Activated CD4-positive, alpha-beta T cell treated with anti-CD3 and anti-CD28 coated beads for 36 hours (primary cell): Measurements from ENCODE around the gene WDR31. TPM values are rescaled to one million over a fixed set of nuclear protein-coding genes. Genes with fewer than 3 reads are reported as not detected.

Experiments used
- ATAC-seq: fragments of 200-7000 bp; cut with Tn5 transposase; one replicate; pipeline ENCODE4 v1.10.0; 2021; ENCODE audit warnings: mild to moderate bottlenecking, moderate library complexity
- CTCF ChIA-PET: fragments of 350-600 bp; sonication (Branson Sonifier 250); formaldehyde crosslinking; loops from one replicate; lab custom pipeline; 2021; ENCODE audit warnings: antibody characterized with exemption; lab: Charles Lee
- POLR2A ChIA-PET: fragments of 350-600 bp; sonication (Branson Sonifier 250); formaldehyde crosslinking; loops from one replicate; lab custom pipeline; 2021; ENCODE audit warnings: antibody characterized with exemption, inconsistent platforms; lab: Charles Lee
- DNase-seq: peaks from one replicate; pipeline ENCODE4 v3.0.0-alpha.2; 2020
- H3K27ac Mint-ChIP-seq: one replicate; pipeline ENCODE4 v1.8.0; 2021; ENCODE audit warnings: mixed read lengths
- H3K27me3 Mint-ChIP-seq: one replicate; pipeline ENCODE4 v1.8.0; 2021; ENCODE audit warnings: mixed read lengths
- H3K36me3 Mint-ChIP-seq: one replicate; pipeline ENCODE4 v1.8.0; 2021; ENCODE audit warnings: low read depth, mixed read lengths
- H3K4me1 Mint-ChIP-seq: one replicate; pipeline ENCODE4 v1.8.0; 2021; ENCODE audit warnings: mixed read lengths
- H3K4me3 Mint-ChIP-seq: one replicate; pipeline ENCODE4 v1.8.0; 2021; ENCODE audit warnings: mild to moderate bottlenecking, moderate library complexity, mixed read lengths
- H3K9me3 Mint-ChIP-seq: one replicate; pipeline ENCODE4 v1.8.0; 2021; ENCODE audit warnings: low read depth, mixed read lengths
- intact Hi-C, 2 experiments: fragments of 100-400 bp; cut with DNase I in 1 of 2; cut with micrococcal nuclease in 1 of 2; formaldehyde crosslinking; loops; one replicate each; pipeline versions ENCODE4 v1.14.2 to v1.15.1; 2022 to 2024; cut with DNase I, micrococcal nuclease
- total RNA-seq, 2 experiments: library from RNA; stranded (reverse); gene quantifications; one replicate each; pipeline ENCODE4 v1.2.3, GENCODE V29; 2021

The WDR31 gene
- total RNA-seq, 2 experiments from 2014 or later: 1.7 to 2.1 TPM

DNA sequence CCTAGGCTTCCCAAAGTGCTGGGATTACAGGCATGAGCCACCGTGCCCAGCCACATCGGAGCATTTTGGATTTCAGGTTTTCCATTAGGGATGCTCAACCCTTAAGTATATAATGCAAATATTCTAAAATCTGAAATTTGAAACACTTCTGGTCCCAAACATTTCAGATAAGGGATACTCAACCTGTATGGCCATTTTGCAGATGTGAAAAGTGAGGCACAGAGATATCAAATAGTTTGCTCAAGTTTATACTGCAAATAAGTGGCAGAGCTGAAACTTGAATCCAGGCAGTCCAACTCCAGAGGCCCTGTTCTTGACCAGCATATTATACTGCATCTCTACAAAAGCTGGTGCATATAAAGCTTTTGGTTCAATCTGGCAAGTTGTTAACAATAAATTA lies 2.4 kb downstream of the WDR31 start:
- ChIA-PET POLR2A (no interaction called here), CTCF (interaction anchor here (1.6 kb wide), 1 partner anchor 63 kb away, joined by 5 read pairs; no protein-coding TSS in a partner anchor)
- no peak for ATAC-seq
- DNase-seq: no peak
- Mint-ChIP-seq H3K36me3 (no peaks in the 10 kb centered on the region), H3K4me3 (no peak overlapping the region), H3K27ac (no peak overlapping the region), H3K9me3 (no peaks in the 10 kb centered on the region), H3K27me3 (no peaks in the 10 kb centered on the region), H3K4me1 (peaks cover 23% of the 10 kb centered on the region)
- intact Hi-C loops: no loop called here

DNA sequence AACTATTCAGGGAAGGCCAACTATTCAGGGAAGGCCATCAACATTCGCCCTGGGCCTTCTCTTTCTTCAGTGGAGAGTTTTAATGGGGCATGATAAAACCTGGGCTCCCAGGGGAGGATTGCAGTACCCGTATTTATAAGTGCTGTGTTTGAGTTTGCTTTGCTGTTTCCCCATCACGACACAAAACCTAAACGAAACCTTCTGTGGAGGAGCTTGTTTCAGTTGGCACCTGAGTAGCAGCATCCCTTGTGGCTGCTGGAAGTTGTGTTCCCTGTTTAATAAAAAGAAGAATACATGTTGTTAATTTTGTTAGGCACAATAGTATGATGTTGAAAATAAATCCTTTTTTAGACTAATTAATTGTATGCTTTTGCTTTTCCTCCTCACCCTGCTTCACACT lies 8.3 kb downstream of the WDR31 start:
- POLR2A ChIA-PET: no interaction called here
- intact Hi-C loops: no loop called here
- ATAC-seq: no peak
- CTCF ChIA-PET: no interaction called here
- DNase-seq: no peak
- Mint-ChIP-seq H3K27me3 (no peaks in the 10 kb centered on the region), H3K9me3 (no peaks in the 10 kb centered on the region), H3K4me3 (no peak overlapping the region), H3K4me1 (no peaks in the 10 kb centered on the region), H3K27ac (no peak overlapping the region), H3K36me3 (no peaks in the 10 kb centered on the region)

DNA sequence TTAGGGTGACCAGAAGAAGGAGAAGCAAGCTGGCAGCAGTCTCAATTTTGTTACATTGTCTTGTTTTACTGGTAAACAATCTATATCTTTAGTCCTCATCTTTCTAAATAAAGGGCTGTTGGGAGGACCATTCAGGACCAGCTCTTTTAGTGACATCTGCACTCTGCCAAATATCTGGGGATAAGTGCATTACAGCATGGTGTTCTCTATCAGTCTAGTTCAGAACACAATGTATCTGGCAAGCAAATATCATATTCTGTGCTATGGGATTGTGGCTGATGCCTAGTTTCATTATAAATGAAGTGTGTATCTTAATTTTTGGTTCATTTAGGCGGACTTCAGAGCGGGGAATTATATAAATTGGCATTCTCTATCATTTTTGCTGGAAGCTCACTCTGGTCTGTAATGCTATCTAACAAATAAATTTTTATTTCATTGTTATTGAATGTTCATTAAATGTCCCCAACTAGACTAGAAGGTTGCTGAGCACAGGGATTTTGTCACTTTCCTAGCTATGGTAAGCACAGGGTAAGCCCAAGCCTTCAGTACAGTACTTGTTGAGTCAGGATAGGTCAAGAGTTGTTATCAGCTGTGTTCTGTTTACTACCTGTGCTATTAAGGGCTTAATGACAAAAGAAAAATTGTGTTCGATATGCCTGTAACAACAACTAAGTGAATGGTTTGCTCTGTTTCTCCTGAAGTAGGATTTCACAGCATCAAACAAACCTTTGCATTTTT lies 11.9 kb downstream of the WDR31 start:
- no peak overlapping the region for H3K4me3 Mint-ChIP-seq
- ChIA-PET CTCF (interaction anchor here (0.5 to 1.9 kb wide), 3 partner anchors 8 to 44 kb away, joined by 3 to 5 read pairs (median 3); partner anchors contain the start of gene WDR31), POLR2A (no interaction called here)
- H3K27ac Mint-ChIP-seq: no peak overlapping the region
- no peak for ATAC-seq
- intact Hi-C loops: no loop called here
- no peaks in the 10 kb centered on the region for H3K4me1 Mint-ChIP-seq
- H3K9me3 Mint-ChIP-seq: no peaks in the 10 kb centered on the region
- DNase-seq: no peak
- H3K27me3 Mint-ChIP-seq: no peaks in the 10 kb centered on the region
- H3K36me3 Mint-ChIP-seq: no peaks in the 10 kb centered on the region

DNA sequence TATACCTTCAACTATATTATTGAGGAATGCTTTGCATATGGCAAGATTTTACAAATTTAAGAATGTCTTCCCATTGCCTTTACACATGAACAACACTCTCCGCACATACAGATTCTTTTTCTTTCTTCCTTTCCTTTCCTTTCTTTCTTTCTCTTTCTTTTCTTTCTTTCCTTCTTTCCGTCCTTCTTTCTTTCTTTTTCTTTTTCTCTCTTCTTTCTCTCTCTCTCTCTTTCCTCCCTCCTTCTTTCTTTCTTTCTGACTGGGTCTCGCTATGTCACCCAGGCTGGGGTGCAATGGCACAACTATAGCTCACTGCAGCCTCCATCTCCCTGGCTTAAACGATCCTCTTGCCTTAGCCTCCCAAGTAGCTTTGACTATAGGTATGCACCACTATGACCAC lies 13.8 kb downstream of the WDR31 start:
- no peak for ATAC-seq

DNA sequence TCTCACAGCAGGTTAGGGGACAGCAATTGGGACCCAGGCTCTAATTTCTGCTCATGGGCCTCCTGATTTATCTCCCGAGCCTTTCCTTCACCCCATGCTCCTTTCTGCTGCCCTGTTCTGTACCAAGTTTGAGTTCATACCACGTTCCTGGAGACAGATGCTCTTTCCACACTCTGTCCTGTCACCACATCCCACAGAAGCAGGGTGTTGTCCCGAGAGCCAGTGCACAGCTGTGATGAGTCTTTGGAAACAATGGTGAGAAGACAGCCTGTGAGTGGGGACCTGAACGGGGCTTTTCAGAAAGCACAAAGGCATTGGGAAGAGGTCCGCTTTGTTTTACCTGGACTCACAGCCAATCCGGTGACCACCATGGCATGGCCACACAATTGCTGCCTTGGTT lies 17.4 kb downstream of the WDR31 start:
- POLR2A ChIA-PET: no interaction called here
- CTCF ChIA-PET: interaction anchor here (1.3 kb wide), 1 partner anchor 37 kb away, joined by 3 read pairs; no protein-coding TSS in a partner anchor
- Mint-ChIP-seq H3K9me3 (no peaks in the 10 kb centered on the region), H3K4me3 (no peak overlapping the region), H3K27ac (no peak overlapping the region), H3K36me3 (no peaks in the 10 kb centered on the region), H3K4me1 (no peaks in the 10 kb centered on the region), H3K27me3 (no peaks in the 10 kb centered on the region)
- no peak for ATAC-seq
- no peak for DNase-seq
- intact Hi-C loops: no loop called here

More for the DNA sequence above, 13.8 kb downstream of the WDR31 start:
- ChIA-PET POLR2A (no interaction called here), CTCF (interaction anchor here (0.7 to 1.1 kb wide), 4 partner anchors 13 to 168 kb away, joined by 3 to 4 read pairs (median 3); no protein-coding TSS in a partner anchor)
- Mint-ChIP-seq H3K27ac (no peak overlapping the region), H3K36me3 (no peaks in the 10 kb centered on the region), H3K27me3 (no peaks in the 10 kb centered on the region), H3K4me3 (no peak overlapping the region), H3K9me3 (no peaks in the 10 kb centered on the region), H3K4me1 (no peaks in the 10 kb centered on the region)
- no peak for DNase-seq
- intact Hi-C loops: no loop called here

DNA sequence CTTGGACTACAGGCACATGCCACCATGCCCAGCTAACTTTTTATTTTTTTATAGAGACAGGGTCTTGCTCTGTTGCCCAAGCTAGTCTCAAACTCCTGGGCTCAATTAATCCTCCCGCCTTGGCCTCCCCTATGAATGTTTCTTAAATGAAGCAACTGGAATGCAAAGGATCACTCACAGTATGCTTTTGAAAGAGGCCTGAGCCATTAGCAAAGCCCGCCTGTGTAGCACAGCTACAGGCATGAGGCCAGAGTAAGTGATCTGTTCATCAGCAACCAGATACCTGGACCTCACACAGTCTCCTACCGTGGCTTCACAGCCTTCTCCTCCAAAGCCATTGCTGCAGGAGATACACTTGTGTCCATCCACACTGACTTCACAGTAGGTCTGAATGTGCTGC lies 20.0 kb downstream of the WDR31 start:
- Mint-ChIP-seq H3K4me3 (no peak overlapping the region), H3K27ac (no peak overlapping the region), H3K4me1 (no peaks in the 10 kb centered on the region), H3K27me3 (no peaks in the 10 kb centered on the region), H3K9me3 (no peaks in the 10 kb centered on the region), H3K36me3 (no peaks in the 10 kb centered on the region)
- POLR2A ChIA-PET: no interaction called here
- DNase-seq (no peak), ATAC-seq (no peak)
- intact Hi-C loops: no loop called here
- CTCF ChIA-PET: interaction anchor here (0.5 to 1.7 kb wide), 4 partner anchors 8 to 338 kb away, joined by 3 to 6 read pairs (median 4); no protein-coding TSS in a partner anchor

DNA sequence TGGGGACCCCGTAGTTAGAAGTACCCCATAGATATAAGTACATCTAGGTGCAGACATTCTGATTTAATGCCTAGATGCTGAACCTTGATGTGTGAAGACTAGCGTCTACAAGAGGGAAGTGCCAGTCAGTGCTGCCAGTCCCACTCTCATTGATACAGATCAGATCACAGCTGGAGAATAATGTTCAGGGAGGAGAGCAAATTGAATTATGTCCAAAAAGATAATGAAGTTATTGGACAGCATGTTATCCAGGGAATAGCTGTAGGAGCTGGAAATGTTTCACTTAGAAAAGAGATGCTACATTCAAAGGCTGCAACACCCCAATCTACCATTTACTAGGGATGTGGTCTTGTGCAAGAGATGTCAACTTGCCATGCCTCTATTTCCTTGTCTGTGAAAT lies 21.0 kb downstream of the WDR31 start:
- ChIA-PET POLR2A (no interaction called here), CTCF (interaction anchor here (0.6 to 1.7 kb wide), 5 partner anchors 9 to 339 kb away, joined by 3 to 6 read pairs (median 5); partner anchors contain the start of gene WDR31)
- Mint-ChIP-seq H3K36me3 (no peaks in the 10 kb centered on the region), H3K9me3 (no peaks in the 10 kb centered on the region), H3K27me3 (no peaks in the 10 kb centered on the region), H3K4me1 (no peaks in the 10 kb centered on the region), H3K27ac (no peak overlapping the region), H3K4me3 (no peak overlapping the region)
- no peak for ATAC-seq
- DNase-seq: no peak
- intact Hi-C loops: no loop called here

DNA sequence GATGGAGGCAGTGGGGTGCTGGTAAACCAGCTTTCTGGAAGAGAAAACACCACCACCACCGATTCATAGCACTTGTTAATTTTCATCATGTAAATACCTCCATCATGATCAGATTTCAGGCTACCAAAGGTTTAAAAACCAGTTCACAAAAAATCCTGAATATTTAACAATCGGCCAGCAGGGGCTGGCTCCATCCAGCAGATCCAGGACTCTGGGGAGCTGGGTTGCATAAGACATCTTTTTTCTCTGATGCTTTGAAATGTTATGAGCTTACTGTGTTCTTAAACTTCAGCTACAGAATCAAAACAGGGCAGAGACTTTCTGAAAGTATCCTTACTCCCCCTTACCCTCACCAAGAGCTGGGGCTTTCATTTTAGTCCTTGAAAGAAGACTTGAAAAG lies 22.3 kb downstream of the WDR31 start:
- H3K4me3 Mint-ChIP-seq: no peak overlapping the region
- no peak overlapping the region for H3K27ac Mint-ChIP-seq
- CTCF ChIA-PET: interaction anchor here (1.0 to 1.7 kb wide), 3 partner anchors 9 to 26 kb away, joined by 3 to 5 read pairs (median 3); partner anchors contain the start of gene WDR31
- POLR2A ChIA-PET: interaction anchor here (0.5 kb wide), 1 partner anchor 44 kb away, joined by 3 read pairs; no protein-coding TSS in a partner anchor
- DNase-seq (no peak), ATAC-seq (no peak)
- intact Hi-C loops: no loop called here
- no peaks in the 10 kb centered on the region for H3K36me3 Mint-ChIP-seq
- no peaks in the 10 kb centered on the region for H3K27me3 Mint-ChIP-seq
- H3K9me3 Mint-ChIP-seq: no peaks in the 10 kb centered on the region
- no peaks in the 10 kb centered on the region for H3K4me1 Mint-ChIP-seq

DNA sequence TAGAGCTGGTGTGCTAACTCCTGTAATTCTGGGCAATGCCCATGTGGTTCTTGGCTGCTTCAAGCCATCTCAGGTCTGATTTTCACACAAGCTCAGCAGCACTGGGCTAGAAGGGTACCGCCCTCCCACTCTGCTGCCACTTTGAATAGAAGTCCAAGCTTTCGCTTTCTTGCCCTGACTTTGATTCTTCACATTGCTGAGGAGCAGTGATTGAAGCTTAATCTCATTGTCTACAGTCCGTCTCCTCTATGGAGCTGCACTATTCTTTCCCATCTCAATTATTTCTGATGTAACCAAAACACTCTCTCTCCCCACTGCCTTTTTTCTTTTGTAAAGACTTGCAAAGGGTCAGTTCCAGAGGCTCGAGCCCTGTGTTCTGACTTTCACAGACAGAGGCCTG lies 24.0 kb downstream of the WDR31 start:
- Mint-ChIP-seq H3K27me3 (no peaks in the 10 kb centered on the region), H3K4me3 (no peak overlapping the region), H3K36me3 (no peaks in the 10 kb centered on the region), H3K27ac (no peak overlapping the region), H3K9me3 (no peaks in the 10 kb centered on the region), H3K4me1 (no peaks in the 10 kb centered on the region)
- intact Hi-C loops: no loop called here
- no peak for ATAC-seq
- CTCF ChIA-PET: interaction anchor here (0.7 to 1.0 kb wide), 2 partner anchors 34 to 85 kb away, joined by 3 read pairs; partner anchors contain the start of gene ALAD
- POLR2A ChIA-PET: interaction anchor here (0.5 kb wide), 1 partner anchor 971 kb away, joined by 5 read pairs; no protein-coding TSS in a partner anchor
- no peak for DNase-seq

DNA sequence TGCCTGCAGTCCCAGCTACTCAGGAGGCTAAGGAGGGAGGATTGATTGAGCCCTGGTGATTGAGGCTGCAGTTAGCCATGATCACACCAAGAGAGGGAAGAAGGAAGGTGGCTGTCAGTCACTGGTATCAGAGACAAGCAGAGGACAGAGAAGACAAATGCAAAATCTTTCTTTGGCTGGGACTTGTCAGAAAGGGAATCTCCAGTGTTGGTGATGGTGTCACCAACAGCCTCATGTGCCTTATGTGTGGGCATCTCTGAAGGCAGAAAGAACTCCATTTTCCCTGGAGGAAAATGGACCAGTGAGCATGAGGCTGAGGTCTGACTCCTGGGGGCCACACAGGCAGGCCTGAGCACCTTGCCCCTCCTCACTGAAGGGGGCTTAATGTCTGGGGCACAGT lies 24.8 kb downstream of the WDR31 start:
- DNase-seq (no peak), ATAC-seq (no peak)
- intact Hi-C loops: no loop called here
- H3K36me3 Mint-ChIP-seq: no peaks in the 10 kb centered on the region
- POLR2A ChIA-PET: no interaction called here
- no peaks in the 10 kb centered on the region for H3K27me3 Mint-ChIP-seq
- CTCF ChIA-PET: interaction anchor here (0.6 kb wide), 1 partner anchor 95 kb away, joined by 3 read pairs; the partner anchor contains the start of genes C9orf43 and POLE3
- no peaks in the 10 kb centered on the region for H3K4me1 Mint-ChIP-seq
- no peak overlapping the region for H3K4me3 Mint-ChIP-seq
- no peaks in the 10 kb centered on the region for H3K9me3 Mint-ChIP-seq
- no peak overlapping the region for H3K27ac Mint-ChIP-seq

DNA sequence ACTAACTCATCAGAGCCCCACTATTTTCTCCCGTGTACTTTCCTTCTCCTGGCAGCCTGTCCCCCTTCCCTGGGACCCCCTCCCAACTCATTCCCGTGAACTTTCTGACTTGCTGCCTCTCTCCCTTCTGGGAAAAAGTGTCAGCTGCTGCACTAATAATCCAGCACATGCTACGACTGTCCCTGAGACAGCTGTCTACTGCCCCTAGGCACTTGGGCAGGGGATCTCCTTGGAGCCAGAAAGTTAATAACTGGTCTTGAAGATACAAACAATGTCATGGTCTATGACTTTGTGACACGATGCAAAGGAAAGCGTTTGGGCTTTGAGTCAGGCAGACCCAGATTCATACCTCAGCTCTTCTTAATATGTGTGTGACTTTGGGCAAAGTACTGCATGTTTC lies 26.8 kb downstream of the WDR31 start:
- H3K27me3 Mint-ChIP-seq: no peaks in the 10 kb centered on the region
- DNase-seq (no peak), ATAC-seq (no peak)
- intact Hi-C loops: no loop called here
- H3K9me3 Mint-ChIP-seq: no peaks in the 10 kb centered on the region
- ChIA-PET CTCF (interaction anchor here (1.3 to 1.8 kb wide), 2 partner anchors 14 to 343 kb away, joined by 3 to 4 read pairs; no protein-coding TSS in a partner anchor), POLR2A (no interaction called here)
- no peaks in the 10 kb centered on the region for H3K36me3 Mint-ChIP-seq
- no peak overlapping the region for H3K4me3 Mint-ChIP-seq
- no peaks in the 10 kb centered on the region for H3K4me1 Mint-ChIP-seq
- H3K27ac Mint-ChIP-seq: no peak overlapping the region
